ENCODE data around the gene NFX1.
A peak's percentile ranks its signal among the peaks of the same experiment; 100 is the strongest.

NFX1 gene

DNA sequence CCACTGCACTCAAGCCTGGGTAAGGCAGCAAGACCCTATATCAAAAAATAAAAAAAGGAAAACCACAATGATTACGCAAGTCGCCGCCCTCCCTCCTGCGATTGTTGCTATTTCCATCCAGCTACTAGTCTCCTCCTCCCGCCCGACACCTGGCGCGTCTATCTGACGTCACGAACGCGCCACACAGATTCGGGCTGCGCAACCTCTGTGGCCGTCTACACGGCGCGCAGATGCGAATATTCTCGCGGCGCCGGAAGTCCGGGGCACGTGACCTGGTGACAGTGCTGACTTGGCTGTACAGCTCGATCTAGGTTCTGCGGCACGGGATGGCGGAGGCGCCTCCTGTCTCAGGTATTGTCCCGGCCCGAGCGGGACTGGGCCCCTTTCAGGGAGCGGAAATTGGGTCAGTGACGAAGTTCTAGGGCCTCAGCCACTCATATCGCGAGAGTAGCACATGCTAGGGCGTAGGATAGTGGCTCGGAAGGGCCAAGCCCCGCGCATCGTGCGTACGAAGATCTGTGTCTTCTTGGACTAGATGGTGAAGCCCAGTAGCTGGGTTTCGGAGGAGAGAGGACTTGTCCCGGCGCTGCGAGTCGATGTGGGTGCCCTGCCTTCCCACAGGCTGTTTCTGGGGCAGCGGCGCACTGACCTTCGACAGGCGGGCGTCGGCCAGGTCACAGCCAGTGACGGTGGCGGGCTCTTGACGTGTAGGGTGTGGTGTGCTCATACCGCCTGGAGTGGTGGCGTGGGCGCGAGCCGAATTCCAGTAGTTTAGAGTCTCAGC, at the start of gene NFX1:
Gene NFX1, plus strand, starts transcription at position 270 of the 784 bp plus-strand sequence. Its CDS starts 57 bp downstream, at position 327.
- DNase-seq, result peak; percentile 90 to 95

DNA sequence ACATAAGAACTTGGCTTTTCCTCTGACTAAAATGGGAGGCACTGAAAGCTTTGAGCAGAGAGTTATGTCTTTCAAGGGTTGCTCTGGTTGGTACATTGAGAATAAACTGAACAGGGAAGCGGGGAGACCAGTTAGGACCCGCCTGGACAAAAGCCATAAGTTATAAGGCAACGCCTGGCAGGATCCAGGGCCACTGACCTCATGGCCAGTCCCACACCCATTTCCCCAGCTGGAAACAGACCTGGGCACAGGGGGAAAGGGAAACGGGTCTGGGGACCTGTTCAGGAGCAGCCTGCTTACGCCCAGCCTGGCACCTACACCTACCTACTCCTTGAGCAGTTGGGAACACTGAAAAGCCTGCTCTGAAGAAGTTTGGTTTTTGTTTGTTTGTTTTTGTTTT, 49.0 kb upstream of the NFX1 start:
- DNase-seq, result no peak

DNA sequence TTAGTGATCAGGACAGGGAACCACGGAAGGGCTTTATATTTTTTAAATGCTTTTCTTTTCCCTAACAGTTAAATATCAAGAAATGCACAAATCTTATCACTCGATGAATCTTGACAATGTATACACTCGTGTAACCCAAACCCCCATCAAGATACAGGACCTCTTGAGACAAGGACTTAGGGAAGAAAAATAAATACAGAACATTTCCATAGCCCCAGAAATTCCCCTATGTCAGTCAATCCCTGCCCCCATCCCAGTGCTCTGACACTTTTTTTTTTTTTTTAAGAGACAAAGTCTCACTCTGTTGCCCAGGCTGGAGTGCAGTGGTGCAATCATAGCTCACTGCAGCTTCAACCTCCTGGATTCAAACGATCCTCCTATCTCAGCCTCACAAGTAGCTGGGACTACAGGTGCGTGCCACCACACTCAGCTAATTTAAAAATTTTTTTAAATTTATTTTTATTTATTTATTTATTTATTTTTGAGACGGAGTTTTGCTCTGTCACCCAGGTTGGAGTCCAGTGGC, 47.6 kb upstream of the NFX1 start:
- no peak for DNase-seq

DNA sequence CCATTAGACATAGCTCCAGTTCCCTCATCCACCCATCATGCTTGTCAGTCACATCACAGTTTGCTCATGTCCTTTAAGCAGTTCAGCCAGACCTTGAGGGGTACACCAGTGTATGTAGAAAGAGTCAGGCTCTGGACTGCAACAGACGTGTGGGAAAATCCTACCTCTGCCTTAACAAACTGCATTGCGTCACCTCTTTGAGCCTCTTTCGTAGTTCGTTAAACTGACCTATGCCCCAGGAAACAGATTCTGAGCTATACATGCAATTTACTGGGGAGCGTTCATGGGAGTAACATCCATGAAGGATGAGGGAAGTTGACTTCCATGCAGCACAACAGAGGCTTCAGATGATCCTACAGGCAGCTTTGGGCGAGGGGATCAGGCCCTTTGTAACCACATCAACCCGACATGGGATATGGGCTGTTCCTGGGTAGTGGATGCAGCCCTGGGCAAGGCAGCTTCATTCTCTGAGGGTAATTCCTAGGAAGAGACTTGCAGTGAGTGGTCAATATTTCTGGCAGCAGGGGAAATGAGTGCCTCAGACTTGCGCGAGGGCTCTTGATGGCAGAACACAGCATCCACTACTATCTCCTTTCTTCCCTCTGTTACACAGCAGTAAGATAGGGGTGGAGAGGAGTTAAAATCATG, 46.1 kb upstream of the NFX1 start:
- no peak for DNase-seq

DNA sequence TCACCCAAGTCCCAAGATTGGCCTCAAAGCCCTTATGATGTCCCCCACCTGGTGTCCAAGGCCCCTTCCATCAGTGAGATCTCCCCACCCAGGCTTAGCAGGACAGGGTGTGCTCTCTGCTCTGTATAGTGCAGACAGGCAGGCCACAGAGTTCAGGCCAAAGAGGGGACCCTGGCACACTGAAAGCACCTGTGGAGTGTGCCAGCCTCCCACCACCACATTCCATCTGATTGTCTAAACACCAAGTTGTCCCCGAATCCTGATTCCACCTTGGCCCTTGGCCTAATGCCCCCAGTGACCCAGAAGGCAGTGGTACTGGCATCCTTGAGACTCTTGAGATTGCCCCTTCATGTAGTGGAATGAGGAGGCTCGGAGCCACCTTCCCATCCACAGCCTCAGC, 45.0 kb upstream of the NFX1 start:
- DNase-seq, result no peak

DNA sequence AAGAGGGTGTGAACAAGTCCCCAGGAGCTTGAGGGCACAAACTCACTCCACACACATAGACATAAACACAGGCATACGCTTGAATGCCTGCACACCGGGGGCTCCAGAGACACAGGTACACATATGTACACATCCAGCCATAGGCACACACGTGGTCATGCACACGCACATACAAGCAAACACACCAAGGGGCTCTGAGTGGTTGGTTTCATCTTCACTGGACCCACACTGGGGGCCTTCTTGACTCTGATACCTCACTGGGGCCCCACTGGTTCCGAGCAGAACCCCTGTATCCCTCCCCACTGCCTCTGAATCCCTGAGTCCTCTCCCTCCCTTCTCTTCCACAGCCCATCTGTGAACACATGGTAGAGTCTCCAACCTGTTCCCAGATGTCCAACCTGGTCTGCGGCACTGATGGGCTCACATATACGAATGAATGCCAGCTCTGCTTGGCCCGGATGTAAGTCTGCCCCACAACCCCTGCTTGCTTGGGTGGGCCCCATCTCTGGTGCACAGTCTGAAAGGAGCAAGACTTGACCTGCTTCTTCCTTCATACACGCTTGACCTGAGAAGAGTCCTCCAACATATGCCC, 44.0 kb upstream of the NFX1 start:
- no peak for DNase-seq

DNA sequence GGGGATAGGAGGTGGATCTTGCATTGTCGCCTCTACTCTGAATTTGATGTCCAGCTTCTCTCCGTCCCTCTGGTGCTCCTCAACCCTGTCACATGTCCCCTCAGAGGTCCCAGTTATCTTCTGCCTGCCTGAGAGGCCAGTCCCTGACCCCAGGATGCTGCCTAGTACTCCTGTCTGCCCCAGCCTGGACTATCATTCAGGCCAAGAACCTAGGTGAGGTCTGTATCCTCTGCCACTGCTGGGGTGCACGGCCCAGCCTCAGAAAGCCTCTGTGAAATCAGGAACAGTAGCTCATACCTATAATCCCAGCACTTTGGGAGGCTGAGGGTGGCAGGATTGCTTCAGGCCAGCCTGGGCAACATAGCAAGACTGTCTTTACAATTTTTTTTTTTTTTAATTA, 41.7 kb upstream of the NFX1 start:
- DNase-seq, result no peak

DNA sequence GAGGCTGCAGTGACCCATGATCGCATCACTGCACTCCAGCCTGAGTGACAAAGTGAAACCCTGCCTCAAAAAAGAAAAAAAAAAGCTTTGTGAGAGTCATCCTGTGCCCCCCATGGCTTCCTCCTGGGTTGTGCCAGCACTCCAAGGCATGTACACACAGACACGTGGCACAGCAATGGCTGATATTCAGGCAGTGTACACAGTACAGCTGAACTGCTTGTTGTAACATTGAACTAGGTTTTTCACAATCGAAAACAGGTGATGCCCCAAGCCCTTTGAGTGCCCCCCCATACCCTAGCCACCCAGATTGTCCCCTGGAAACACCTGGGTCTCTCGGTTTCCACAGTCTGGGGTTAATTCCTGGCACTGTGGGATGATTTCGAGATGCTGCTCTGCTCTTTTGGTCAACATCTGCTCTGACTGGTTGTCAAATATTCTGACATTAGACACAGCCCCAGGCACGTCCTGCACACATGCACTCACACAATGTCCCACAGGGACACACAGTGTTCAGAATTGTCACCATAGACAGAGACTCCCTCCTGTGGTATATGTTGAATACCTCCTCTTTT, 41.1 kb upstream of the NFX1 start:
- no peak for DNase-seq

DNA sequence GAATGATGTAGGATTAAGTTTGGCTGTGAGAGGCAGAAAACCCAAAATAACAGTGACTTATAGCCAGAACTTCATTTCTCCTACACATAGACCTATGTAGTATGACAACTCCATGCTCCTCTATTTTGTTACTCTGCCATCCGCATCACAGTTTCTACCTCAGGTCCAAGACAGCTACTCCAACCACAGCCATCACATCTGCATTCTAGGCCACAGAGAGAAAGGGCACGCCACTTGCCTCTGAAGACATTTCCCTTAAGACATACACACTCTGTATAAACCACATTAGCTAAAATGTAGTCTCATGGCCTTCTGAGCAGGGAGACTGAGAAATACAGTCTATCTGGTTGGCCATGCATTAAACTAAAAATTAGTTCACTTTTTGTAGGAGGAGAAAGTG, 40.3 kb upstream of the NFX1 start:
- no peak for DNase-seq

DNA sequence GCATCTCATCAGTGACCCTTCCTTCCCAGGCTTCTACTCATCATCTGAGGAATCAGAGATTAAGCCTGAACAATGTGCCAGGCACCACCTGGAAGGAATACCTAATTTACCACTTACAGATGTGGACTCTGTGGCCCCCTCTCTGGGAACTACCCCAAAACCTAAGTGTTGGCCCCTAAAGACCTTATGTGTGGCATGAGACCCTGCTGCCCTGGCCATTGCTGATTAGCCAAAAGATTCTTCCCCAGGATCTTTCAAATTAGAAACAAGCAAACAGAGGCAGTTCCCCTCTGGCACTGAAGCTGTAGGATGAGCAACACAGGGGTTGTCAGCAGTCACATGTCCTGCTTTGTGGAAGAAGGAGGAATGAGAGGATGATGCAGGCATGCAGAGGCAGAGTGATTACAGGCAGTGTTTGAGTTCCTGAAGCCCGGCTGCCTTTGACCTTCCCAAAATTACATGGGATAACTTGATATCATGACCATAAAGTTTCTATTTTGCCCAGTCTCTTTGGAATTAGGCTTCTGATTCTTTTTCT, 39.8 kb upstream of the NFX1 start:
- no peak for DNase-seq

DNA sequence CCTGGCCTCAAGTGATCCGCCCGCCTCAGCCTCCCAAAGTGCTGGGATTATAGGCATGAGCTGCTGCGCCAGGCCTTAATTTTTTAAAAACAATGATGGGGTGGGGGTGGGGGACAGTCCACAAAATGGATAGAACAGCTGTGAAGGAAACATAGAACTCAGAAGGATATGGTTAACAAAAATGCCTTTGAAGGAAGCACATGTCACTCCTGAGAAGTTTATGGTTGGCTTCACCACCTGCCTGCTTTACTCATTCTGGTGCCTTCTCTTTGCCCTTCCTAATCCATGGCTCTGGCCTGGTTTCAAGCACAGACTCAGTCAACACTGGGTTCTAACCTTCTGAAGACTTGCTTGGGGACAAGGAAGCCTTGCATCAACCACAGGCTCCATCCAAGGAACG, 36.1 kb upstream of the NFX1 start:
- no peak for DNase-seq

DNA sequence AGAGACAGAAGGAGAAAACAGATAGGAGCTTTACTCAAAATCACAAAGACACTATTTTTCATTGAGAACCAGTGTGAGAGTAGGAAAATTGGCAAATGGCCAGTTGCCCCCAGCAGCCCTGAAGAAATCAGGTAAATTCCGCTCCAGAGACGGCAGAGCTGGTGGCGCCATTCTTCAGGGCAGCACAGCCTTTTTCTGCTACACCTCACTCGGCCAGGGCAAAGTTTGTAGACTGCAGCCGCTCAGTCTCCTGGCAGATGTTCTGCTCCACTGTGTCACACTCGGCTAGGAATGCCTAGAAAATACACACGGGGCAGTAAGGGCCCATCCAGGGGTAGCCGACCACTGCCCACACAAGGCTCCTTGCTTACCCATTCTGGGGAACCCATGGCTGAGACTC, 35.3 kb upstream of the NFX1 start:
- no peak for DNase-seq

DNA sequence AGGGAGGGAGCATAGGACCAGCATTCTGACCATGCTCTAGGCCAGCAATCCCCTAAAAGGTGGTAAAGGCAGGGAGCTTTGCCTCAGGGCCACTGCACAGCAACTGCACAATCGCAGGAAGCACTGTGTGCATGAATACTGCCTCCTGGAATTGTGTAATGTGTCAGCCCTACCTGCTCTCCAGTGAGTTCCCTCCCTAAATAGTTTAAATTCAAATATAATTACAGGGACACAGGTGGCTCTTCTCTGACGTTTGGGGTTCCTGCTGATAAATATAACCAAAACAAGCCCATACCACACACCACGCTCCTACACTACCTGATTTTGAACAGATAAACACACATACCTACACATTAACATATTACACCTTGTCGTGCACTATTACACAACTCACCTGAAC, 34.8 kb upstream of the NFX1 start:
- DNase-seq, result no peak

DNA sequence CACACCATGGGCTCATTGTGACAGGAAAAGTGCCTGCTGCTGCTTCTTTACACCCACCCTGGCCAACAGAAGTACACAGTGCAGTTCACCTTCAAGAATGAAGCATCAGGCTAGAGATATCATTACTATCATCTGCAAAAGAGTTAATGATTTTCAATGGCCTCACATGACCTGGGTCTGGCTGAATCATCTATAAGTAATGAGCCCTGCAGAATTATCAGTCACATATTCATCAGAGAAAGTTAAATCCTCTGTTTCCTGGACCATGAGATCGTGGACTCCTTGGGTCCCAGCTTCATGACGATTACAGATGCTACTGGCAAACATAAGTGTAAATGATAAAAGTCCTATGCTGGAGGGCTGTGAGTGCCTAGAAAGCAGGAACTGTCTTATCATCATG, 34.1 kb upstream of the NFX1 start:
- no peak for DNase-seq

DNA sequence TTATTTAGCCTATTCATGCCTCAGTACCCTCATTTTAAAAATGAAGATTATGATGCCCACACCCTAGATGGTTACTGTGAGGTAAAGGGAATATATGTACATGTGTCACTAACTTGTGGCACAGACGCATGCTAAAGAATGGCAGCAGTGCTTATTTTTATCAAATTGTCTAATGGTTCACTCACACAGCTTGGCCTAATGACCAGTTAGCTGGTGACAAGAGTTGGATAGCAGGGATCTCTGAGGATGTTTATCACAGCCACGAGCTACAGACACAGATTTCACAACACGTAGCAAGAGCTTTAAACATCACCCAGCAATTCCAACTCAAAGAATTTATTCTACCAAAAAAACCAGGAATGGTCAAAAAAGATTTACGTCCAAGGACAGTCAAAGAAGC, 33.0 kb upstream of the NFX1 start:
- no peak for DNase-seq

DNA sequence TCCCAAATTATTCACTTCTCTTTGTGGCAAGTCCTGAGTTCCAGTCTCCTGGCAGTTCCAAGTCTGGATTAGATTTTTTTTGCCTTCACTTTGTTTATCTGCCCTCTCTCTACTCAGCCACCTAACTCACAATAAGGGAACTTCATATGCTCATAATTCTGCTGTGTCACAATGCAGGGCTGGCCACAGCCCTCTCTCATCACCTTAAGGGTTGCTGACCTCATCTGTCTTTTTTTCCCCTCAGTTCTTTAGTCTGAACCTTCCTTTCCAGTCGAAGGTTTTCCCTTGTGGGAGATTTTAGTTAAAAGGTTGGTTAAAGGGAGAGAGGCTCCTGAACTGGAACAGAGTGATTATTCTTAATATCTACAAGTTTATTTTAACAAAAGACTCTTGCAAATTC, 29.9 kb upstream of the NFX1 start:
- no peak for DNase-seq

DNA sequence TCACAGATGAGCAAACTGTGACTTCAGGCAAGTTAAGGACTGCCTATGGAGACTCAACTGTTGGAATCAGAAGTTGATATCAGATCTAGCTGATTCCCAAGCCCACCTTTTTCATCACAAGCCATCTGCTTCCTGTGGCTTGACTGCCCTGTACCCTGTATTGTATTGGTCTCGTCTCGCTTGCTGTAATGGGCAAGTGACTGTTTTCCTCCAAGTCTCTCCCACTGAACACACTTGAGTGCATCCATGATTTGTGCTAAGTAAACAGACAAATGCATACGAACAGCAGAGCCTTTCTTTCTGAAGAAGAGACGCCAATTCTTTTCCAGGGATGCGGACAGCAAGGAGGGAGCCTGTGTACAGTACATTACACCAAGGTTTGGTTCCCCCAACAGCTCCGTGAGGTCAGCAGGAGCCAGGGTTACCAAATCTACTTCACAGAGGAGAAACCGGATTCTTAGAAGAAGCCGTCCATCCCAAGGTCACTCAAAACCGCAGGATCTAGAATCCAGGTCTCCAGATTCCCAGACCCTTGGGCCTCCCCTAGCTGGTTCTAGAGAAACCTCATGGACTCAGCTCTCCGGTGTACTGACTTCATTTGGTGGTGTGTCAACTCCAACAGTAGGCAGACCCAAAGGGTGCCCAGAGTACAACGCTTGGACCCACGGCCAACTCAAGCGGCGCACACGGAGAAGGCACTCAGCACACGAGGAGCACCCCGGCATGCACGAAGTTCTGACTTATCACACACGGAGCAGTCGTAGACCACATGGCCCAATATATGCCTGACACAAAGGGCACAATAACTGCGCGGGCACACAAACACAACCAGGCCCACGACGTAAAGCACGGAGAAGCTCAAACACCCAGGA, 26.9 kb upstream of the NFX1 start:
- DNase-seq, result peak in 1 of 2 donors; percentile 8

DNA sequence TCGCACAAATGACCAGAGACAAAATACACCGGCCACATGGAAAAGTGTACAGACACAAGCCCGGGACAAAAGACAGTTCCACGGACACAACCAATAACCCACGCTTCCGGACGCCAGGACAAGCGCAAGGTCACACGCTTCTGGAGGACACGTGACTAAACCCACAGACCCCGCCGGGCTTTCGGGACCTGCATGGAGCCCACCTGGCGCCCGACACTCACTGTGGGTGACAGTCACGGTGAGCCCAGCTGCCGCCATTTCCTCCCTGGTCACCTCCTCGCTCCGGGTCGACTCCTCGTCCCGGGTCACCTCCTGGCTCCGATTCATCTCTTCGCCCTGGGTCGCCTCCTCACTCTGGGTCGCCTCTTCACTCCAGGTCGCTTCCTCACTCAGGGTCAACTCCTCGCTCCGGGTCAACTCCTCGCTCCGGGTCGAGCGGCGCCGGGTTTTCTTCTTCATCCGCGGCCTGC, 26.3 kb upstream of the NFX1 start:
- DNase-seq, result peak in 1 of 2 donors; percentile 36

DNA sequence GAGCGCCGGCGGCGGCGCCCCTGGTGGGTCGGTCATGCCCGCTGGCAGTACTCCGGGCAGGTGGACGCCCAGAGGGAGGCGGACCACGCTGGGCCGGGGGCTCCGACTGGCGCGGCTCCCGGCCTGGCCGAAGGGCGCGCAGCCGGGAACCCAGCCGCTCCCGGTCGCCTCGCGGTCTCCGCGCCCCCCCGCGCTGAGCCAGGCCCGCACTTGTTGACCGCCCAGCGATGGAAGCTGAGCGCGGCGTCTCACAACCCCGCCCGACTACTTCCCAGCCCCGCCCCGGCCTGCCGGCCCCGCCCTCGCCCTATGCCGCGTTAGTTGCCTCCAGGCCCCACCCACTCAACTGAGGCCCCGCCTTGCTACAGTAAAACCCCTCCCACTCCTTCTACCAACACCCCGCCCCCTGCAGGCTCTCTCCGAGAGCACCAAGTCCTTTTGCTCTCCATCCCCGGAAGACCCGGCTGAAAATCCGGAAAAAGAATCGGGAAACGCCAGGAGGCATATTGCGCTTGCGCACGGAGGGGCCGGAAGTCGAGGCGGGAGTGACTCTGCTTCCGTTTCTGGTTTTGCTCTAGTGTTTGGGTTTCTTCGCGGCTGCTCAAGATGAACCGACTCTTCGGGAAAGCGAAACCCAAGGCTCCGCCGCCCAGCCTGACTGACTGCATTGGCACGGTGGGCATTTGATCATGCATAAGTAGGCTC, 25.7 kb upstream of the NFX1 start, which contains the start of the genes BAG1 and CHMP5:
Gene BAG1, minus strand, starts transcription at position 236 of the 705 bp plus-strand sequence.
Gene CHMP5, plus strand, starts transcription at position 577 of the 705 bp plus-strand sequence. Its CDS starts 30 bp downstream, at position 607.
- peak; percentile 99 for DNase-seq

DNA sequence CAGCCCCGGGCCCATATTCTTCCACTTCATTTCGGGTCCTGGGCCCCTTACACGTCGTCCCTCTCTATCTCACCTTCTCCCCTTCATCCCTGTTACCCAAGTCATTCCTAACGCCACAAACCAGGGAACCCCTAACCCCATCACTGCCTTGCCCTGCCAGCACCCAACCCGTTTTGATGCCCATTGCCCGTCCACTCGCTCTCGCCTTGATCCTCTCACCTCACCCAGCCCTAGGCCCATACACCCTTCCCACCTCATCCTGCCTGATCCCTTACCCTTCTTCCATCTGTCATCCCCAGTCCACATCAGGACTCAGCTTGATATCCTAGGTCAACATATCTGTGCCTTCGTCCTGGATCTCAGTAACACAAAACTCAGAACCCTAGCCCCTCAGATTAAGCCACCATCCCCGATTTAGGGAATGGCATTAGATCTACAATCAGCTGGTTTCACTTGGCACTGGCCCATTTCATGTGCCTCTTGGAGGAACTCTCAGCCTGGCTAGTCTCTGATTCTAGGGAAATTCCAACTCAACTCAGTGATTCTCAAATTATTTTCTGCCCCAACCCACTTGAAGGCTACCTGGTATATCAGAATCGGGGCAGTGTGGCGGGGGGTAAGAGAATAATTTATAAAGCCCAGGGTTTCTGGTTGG, 25.0 kb upstream of the NFX1 start:
- no peak for DNase-seq

Data from hippocampal formation (tissue), 2 donors.